Progenitor cell of endocrine pancreas (in vitro differentiated cells): Measurements from ENCODE around the gene PNMA8A. TPM values are rescaled to one million over a fixed set of nuclear protein-coding genes. Genes with fewer than 3 reads are reported as not detected.

Experiments
- DNase-seq: peaks from one replicate; pipeline ENCODE4 v3.0.0; 2021; ENCODE audit warnings: low spot score; ENCODE audit not compliant: unreplicated experiment
- H3K27ac Mint-ChIP-seq: 2 replicates; pipeline ENCODE4 v1.8.0; 2021; ENCODE audit warnings: mild to moderate bottlenecking, moderate library complexity, mixed read lengths
- H3K27me3 Mint-ChIP-seq: 2 replicates; pipeline ENCODE4 v1.8.0; 2021; ENCODE audit warnings: mixed read lengths
- H3K36me3 Mint-ChIP-seq: 2 replicates; pipeline ENCODE4 v1.8.0; 2022; ENCODE audit warnings: mixed read lengths; ENCODE audit not compliant: insufficient read depth
- H3K4me1 Mint-ChIP-seq: 2 replicates; pipeline ENCODE4 v1.8.0; 2021; ENCODE audit warnings: low read depth, mixed read lengths
- H3K4me3 Mint-ChIP-seq: 2 replicates; pipeline ENCODE4 v1.8.0; 2021; ENCODE audit warnings: low read depth, mild to moderate bottlenecking, moderate library complexity, mixed read lengths
- H3K9me3 Mint-ChIP-seq: 2 replicates; pipeline ENCODE4 v1.8.0; 2021; ENCODE audit warnings: low read depth, mixed read lengths
- total RNA-seq: library from RNA; stranded (reverse); gene quantifications from 2 replicates; pipeline ENCODE4 v1.2.1, GENCODE V29; 2021
- TF ChIP-seq, protein P1 (sequence below): fragments of 200-600 bp; sonication (generic); IDR thresholded peaks from one replicate; pipeline ENCODE4 v1.5.0; 2021; ENCODE audit warnings: antibody characterized with exemption, mild to moderate bottlenecking; ENCODE audit not compliant: unreplicated experiment

PNMA8A gene
- total RNA-seq, 1 donor from 2014 or later, result 27.5 TPM

DNA sequence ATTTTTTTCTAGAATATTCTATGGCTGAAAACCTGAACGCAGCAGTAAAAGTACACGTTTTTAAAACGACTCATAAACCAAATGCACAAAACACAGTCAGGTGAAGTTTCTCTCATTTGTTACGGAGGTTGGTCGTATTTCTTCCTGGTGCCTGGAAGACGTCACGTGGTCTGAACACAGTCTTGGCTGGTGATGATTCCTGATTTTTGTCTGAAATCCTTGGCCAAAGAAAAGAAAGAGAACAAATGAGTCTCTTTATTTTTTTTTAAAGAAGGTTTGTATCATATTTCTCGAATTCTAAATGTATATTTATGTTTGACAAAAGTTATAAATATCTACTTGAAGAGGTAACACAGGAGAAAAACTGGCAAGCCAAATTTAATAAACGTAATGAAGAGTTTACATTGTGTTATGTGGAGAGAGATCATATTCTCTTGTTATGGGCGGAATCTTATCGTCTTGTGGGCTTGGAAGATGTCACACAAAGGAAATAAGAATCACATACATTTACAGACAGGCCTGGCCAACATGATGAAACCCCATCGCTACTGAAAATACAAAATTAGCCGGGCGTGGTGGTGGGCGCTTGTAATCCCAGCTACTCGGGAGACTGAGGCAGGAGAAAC lies 10.0 kb upstream of the PNMA8A start:
- Mint-ChIP-seq H3K27me3 (peaks cover 8% of the 10 kb centered on the region), H3K36me3 (no peaks in the 10 kb centered on the region), H3K4me3 (no peak overlapping the region), H3K4me1 (no peaks in the 10 kb centered on the region), H3K27ac (no peak overlapping the region), H3K9me3 (no peaks in the 10 kb centered on the region)
- no peak for DNase-seq
- TF ChIP-seq, protein P1, sequence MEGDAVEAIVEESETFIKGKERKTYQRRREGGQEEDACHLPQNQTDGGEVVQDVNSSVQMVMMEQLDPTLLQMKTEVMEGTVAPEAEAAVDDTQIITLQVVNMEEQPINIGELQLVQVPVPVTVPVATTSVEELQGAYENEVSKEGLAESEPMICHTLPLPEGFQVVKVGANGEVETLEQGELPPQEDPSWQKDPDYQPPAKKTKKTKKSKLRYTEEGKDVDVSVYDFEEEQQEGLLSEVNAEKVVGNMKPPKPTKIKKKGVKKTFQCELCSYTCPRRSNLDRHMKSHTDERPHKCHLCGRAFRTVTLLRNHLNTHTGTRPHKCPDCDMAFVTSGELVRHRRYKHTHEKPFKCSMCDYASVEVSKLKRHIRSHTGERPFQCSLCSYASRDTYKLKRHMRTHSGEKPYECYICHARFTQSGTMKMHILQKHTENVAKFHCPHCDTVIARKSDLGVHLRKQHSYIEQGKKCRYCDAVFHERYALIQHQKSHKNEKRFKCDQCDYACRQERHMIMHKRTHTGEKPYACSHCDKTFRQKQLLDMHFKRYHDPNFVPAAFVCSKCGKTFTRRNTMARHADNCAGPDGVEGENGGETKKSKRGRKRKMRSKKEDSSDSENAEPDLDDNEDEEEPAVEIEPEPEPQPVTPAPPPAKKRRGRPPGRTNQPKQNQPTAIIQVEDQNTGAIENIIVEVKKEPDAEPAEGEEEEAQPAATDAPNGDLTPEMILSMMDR, result no peak

DNA sequence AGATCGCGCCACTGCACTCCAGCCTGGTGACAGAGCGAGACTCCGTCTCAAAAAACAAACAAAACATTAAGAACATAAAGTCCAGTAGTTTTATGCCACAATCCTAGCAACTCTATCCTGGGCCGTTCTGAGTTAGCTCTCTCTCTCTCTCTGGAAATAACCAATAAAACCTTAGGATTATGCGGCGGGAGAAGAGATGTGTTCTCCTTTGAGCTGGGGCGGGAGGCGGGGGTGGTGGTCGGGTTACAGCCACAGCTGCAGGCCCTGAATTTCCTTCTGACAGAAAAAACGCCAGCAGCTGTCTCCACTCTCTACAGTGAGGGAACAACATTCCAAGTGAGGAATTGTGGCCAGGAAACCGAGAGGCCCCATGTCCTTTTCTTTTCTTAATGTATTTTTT lies 9.1 kb upstream of the PNMA8A start:
- no peaks in the 10 kb centered on the region for H3K36me3 Mint-ChIP-seq
- no peak overlapping the region for H3K27ac Mint-ChIP-seq
- no peak for DNase-seq
- H3K4me3 Mint-ChIP-seq, result no peak overlapping the region
- H3K4me1 Mint-ChIP-seq, result no peaks in the 10 kb centered on the region
- no peaks in the 10 kb centered on the region for H3K9me3 Mint-ChIP-seq
- TF ChIP-seq, protein P1, result no peak
- peaks cover 3% of the 10 kb centered on the region for H3K27me3 Mint-ChIP-seq

DNA sequence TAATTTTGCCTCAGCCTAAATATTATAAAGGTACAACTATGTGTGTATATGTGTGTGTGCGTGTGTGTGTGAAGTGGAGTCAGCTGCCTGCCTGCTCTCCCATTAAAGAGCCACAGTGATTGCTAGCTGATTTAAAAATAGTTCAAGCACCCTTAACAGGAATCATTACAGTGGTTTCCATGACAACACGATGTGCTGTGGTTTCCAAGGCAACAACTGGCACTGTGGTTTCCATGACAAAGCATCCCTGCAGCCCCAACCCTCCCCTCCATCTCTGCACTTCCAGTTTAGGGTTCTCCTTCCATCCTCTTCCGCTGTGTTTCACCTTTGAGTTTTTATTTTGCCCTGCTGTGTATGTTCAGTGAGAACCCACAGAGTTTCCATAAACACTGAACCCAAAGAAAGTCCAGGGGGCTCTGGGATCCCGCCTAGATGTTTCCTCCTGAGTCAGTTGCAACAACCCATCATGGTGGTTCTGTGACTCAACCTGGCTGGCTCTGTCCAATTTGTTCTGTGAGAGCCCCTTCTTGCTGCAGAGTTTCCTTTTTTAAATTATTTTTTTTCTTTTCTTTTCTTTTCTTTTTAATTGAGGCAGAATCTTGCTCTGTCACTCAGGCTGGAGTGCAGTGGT lies 7.1 kb upstream of the PNMA8A start:
- no peak overlapping the region for H3K27ac Mint-ChIP-seq
- TF ChIP-seq, protein P1, result no peak
- no peaks in the 10 kb centered on the region for H3K9me3 Mint-ChIP-seq
- H3K4me1 Mint-ChIP-seq, result no peaks in the 10 kb centered on the region
- no peak for DNase-seq
- no peaks in the 10 kb centered on the region for H3K36me3 Mint-ChIP-seq
- no peak overlapping the region for H3K4me3 Mint-ChIP-seq
- peaks cover 5% of the 10 kb centered on the region for H3K27me3 Mint-ChIP-seq

DNA sequence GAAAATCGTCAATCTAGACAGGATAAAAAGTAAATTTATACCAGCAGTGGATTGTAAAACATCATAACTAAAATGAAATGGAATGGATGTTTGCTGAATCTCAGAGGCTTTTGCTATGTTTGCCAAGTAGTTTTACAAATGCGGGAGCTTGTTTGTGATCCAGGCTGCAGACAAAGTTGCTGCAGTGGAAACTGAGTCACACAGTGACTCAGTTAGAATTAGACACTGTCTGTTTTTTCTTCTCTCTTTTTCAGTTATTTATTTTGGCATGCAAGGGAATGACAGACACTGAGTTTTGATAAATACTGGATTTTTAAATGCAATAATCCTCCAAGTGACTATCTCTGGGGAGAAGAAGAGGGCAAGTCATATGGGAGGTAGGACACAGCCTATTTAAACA lies 4.6 kb upstream of the PNMA8A start:
- Mint-ChIP-seq H3K4me3 (no peak overlapping the region), H3K27me3 (peaks cover 7% of the 10 kb centered on the region), H3K9me3 (no peaks in the 10 kb centered on the region), H3K36me3 (no peaks in the 10 kb centered on the region), H3K4me1 (no peaks in the 10 kb centered on the region), H3K27ac (no peak overlapping the region)
- no peak for DNase-seq
- TF ChIP-seq, protein P1, result no peak

DNA sequence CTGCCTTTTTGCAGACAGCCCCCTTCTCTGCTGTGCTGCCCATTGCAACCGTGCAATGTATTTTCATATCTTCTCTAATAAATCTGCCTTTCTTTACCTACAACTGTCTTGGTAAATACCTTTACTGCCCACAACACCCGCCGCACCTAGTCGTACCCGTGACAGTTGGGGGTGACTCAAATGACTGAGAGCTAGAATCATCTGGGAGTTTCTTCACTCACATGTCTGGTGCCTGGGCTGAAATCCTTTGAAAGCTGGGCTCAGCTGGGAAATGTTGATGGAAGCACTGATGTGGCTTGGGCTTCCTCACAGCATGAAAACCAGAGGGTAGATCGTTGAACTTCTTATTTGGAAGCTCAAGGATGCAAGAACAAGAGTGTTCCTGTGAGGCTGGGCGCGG lies 2.8 kb upstream of the PNMA8A start:
- Mint-ChIP-seq H3K4me3 (no peak overlapping the region), H3K4me1 (peaks cover 9% of the 10 kb centered on the region), H3K27me3 (peaks cover 7% of the 10 kb centered on the region), H3K36me3 (peaks cover 6% of the 10 kb centered on the region), H3K27ac (no peak overlapping the region), H3K9me3 (no peaks in the 10 kb centered on the region)
- no peak for DNase-seq
- TF ChIP-seq, protein P1, result no peak
